G401.6 (cell line): ENCODE data around the gene SLK.

Source experiments
- FAIRE-seq: peaks from 2 replicates; lab custom pipeline; 2012; peaks lifted over from hg19 to GRCh38; lab: Jason Lieb, UNC

The SLK gene

GRCh38 chr10:103966671-103967447 is at the start of gene SLK:
TSS of gene SLK (plus strand) at chr10:103967140. CDS start at chr10:103967746, 606 bp downstream.
- no peak for FAIRE-seq

GRCh38 chr10:103917302-103918052 is 49.5 kb upstream of the SLK start:
- FAIRE-seq = no peak

- peak; percentile 47 for FAIRE-seq
These were observed 48.7 kb upstream of the SLK start, which contains the start of gene STN1 for GRCh38 chr10:103918053-103918846. TSS of gene STN1 (minus strand) at chr10:103918184. CDS start at chr10:103917594, 590 bp downstream.

GRCh38 chr10:103919648-103920025 is 47.3 kb upstream of the SLK start:
- no peak for FAIRE-seq

GRCh38 chr10:103921248-103921647 is 45.7 kb upstream of the SLK start:
- no peak for FAIRE-seq

- no peak for FAIRE-seq
These were observed 45.2 kb upstream of the SLK start for GRCh38 chr10:103921750-103922195.

- FAIRE-seq = no peak
These were observed 44.3 kb upstream of the SLK start for GRCh38 chr10:103922659-103923058.

- no peak for FAIRE-seq
These were observed 43.4 kb upstream of the SLK start for GRCh38 chr10:103923502-103923901.

GRCh38 chr10:103925591-103925990 is 41.3 kb upstream of the SLK start:
- no peak for FAIRE-seq

GRCh38 chr10:103926722-103927319 is 40.1 kb upstream of the SLK start:
- FAIRE-seq = no peak

GRCh38 chr10:103928784-103929183 is 38.2 kb upstream of the SLK start:
- FAIRE-seq = no peak

GRCh38 chr10:103929381-103929921 is 37.5 kb upstream of the SLK start:
- no peak for FAIRE-seq

GRCh38 chr10:103930449-103930848 is 36.5 kb upstream of the SLK start:
- no peak for FAIRE-seq

GRCh38 chr10:103930881-103931280 is 36.1 kb upstream of the SLK start:
- FAIRE-seq = no peak

- FAIRE-seq = no peak
These were observed 35.3 kb upstream of the SLK start for GRCh38 chr10:103931603-103932002.

GRCh38 chr10:103932271-103932670 is 34.7 kb upstream of the SLK start:
- FAIRE-seq = no peak

GRCh38 chr10:103932971-103933370 is 34.0 kb upstream of the SLK start:
- no peak for FAIRE-seq

GRCh38 chr10:103933557-103934121 is 33.3 kb upstream of the SLK start:
- FAIRE-seq = no peak

- no peak for FAIRE-seq
These were observed 32.6 kb upstream of the SLK start for GRCh38 chr10:103934308-103934707.

- no peak for FAIRE-seq
These were observed 30.9 kb upstream of the SLK start for GRCh38 chr10:103936022-103936421.

GRCh38 chr10:103939522-103939921 is 27.4 kb upstream of the SLK start:
- FAIRE-seq = no peak

GRCh38 chr10:103941801-103942200 is 25.1 kb upstream of the SLK start:
- FAIRE-seq = no peak
